Natural killer cell treated with Interleukin-12 subunit alpha and Interleukin-12 subunit beta and Interleukin-15 and Interleukin-18, amount 100 ng/mL, for 72 hours (primary cell): ENCODE measurements around the gene SOX6. TPM values are rescaled to one million over a fixed set of nuclear protein-coding genes. Genes with fewer than 3 reads are reported as not detected.

Source experiments
- ATAC-seq, 2 donors: fragments of 150-1000 bp; cut with Tn5 transposase in 1 of 2; sonication (Bioruptor Pico), chemical (Tn5 transposase) in 1 of 2; 2 replicates each; pipeline ENCODE4 v1.10.0; 2021
- DNase-seq: peaks from one replicate; pipeline ENCODE4 v3.0.0; 2022; ENCODE audit warnings: low spot score
- H3K27ac Mint-ChIP-seq, 2 donors: 1 replicate in 1 of 2; 2 replicates in 1 of 2; pipeline ENCODE4 v1.8.0; 2022; ENCODE audit warnings: mixed read lengths in 2 of 2, mild to moderate bottlenecking in 1 of 2, moderate library complexity in 1 of 2
- H3K27me3 Mint-ChIP-seq, 2 donors: 1 replicate in 1 of 2; 2 replicates in 1 of 2; pipeline ENCODE4 v1.8.0; 2022; ENCODE audit warnings: mixed read lengths in 2 of 2
- H3K36me3 Mint-ChIP-seq: one replicate; pipeline ENCODE4 v1.8.0; 2022; ENCODE audit warnings: mixed read lengths
- H3K4me1 Mint-ChIP-seq, 2 donors: 1 replicate in 1 of 2; 2 replicates in 1 of 2; pipeline ENCODE4 v1.8.0; 2022; ENCODE audit warnings: low read depth in 2 of 2, mixed read lengths in 2 of 2, mild to moderate bottlenecking in 1 of 2
- H3K4me3 Mint-ChIP-seq: one replicate; pipeline ENCODE4 v1.8.0; 2022; ENCODE audit warnings: mixed read lengths
- H3K9me3 Mint-ChIP-seq: 2 replicates; pipeline ENCODE4 v1.8.0; 2022; ENCODE audit warnings: mixed read lengths
- total RNA-seq, 2 donors: library from RNA; stranded (reverse); gene quantifications; one replicate each; pipeline ENCODE4 v1.2.3, GENCODE V29; 2022

Gene SOX6
- total RNA-seq, 2 donors from 2014 or later, result not detected

DNA sequence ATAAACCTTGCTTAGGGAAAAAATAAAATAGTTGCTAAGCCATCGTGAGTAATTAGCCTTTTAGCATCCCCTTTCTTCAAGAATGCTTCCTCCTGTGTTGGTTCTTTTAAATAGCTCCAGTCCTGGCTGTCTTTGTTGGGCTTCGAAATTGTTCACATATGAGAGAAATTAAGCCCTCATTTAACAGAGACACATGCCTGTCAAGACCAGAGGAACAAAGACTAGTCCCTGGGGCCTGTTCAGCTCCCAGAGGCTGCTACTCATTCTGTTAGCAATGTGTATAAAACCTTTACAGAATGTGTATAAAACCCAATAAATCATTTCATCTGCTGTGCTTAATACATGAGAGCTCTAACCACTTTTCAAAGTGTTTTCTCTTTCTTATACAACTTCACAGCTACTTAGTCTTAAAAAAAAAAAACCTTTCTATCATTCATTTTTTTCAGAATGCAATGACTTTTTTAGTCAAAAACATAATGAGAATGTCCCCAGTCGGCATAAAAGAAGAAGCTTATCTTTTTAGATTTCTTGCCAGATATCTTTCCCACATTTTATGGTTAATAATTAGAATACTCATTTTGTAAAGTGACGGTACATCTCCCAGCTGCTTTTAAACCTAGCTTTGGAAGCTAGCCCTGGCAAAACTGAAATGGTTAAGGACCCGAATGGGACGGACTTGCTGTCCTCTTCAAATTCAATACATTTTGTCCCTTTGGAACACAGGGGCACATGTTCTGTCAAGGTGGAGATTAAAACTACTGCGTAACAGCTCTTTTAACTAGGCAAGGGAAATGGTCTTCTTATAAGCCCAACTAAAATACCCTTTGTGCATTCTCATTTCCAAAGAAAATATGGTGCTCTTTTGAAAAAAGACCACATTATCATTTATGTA is 186.1 kb downstream of the SOX6 start:
- no peak overlapping the region for H3K27ac Mint-ChIP-seq
- H3K36me3 Mint-ChIP-seq, result no peaks in the 10 kb centered on the region
- ATAC-seq, result no peak
- H3K9me3 Mint-ChIP-seq, result no peaks in the 10 kb centered on the region
- no peak for DNase-seq
- H3K4me1 Mint-ChIP-seq, result no peaks in the 10 kb centered on the region
- no peak overlapping the region for H3K4me3 Mint-ChIP-seq
- no peaks in the 10 kb centered on the region for H3K27me3 Mint-ChIP-seq

DNA sequence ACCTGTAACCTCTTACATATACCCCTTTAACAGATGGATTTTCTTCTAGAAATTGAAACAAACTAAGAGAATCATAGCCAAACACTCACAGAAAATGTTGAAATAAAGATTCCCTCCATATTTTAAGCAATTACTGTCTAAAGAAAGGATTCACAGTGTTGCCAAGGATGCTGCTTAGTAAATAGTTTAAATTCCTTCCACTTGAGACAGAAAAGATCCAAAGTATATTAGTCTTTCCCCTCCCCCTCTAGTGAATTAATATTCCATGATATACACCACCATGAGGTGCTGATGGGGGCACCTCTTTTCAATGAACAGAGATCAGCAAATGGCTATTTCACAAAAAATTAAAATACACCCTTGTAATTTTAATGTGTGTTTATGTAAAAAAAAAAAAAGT is 186.8 kb downstream of the SOX6 start:
- Mint-ChIP-seq H3K27ac (no peak overlapping the region), H3K9me3 (no peaks in the 10 kb centered on the region), H3K27me3 (no peaks in the 10 kb centered on the region), H3K4me1 (no peaks in the 10 kb centered on the region), H3K4me3 (no peak overlapping the region), H3K36me3 (no peaks in the 10 kb centered on the region)
- ATAC-seq (no peak), DNase-seq (no peak)

DNA sequence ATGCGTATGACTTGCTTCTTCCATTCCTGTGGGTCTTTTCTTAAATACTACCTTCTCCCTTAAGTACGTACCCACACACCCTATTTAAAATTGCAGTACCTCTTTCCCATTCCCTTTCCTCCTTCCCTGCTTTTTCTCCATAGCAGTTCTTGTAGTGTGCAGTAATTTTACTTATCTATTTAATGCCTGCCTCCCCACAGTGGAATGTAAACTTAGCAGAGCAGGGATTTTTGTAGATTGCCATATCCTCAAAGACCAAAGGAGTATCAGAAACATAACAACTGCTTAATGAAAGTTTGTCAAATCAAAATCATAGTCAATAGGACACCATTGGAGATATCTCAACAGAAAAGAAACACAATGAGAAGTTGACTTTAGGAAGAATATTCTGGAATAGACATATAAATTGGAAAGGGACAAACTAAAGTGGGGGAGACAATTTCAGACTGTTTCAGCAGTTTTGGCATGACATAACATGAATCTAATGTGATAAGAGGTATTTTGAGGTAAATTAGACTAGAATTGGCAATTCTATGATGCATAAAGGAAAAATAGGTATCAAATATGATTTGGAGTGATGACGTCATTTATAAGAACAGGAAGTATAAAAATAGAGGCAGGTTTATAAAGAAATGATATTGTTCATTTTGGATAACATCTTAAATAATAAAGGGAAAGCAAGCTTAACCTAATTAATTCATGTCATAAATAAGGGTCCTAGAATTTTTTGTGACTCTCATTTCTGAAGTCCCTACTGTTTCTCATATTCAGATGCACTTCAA is 188.4 kb downstream of the SOX6 start:
- no peak for ATAC-seq
- no peaks in the 10 kb centered on the region for H3K4me1 Mint-ChIP-seq
- no peaks in the 10 kb centered on the region for H3K27me3 Mint-ChIP-seq
- no peak for DNase-seq
- no peak overlapping the region for H3K27ac Mint-ChIP-seq
- H3K4me3 Mint-ChIP-seq, result no peak overlapping the region
- no peaks in the 10 kb centered on the region for H3K36me3 Mint-ChIP-seq
- no peaks in the 10 kb centered on the region for H3K9me3 Mint-ChIP-seq

DNA sequence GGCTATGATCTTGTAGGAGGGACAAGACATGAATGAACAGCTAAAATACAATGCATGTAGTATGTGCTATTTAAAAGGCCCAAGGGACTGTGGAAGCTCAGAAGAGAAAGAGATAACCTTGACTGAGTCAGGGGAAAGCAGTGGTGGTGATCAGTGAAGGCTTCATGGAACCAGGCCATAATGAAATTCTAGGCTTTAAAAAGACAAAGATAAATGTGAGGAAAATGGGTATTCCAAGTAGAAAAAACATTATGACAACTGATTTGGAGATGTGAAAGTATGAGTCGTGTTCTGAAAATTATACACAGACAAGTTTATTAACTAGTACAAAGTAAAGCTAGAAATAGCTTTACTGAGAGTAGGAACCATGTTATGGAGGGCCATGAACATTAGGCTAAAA is 189.8 kb downstream of the SOX6 start:
- H3K4me3 Mint-ChIP-seq, result no peak overlapping the region
- no peak for DNase-seq
- no peaks in the 10 kb centered on the region for H3K27me3 Mint-ChIP-seq
- no peaks in the 10 kb centered on the region for H3K36me3 Mint-ChIP-seq
- no peaks in the 10 kb centered on the region for H3K4me1 Mint-ChIP-seq
- no peaks in the 10 kb centered on the region for H3K9me3 Mint-ChIP-seq
- ATAC-seq, result no peak
- H3K27ac Mint-ChIP-seq, result no peak overlapping the region

GRCh38 chr11:16160146-16160545 is 196.2 kb downstream of the SOX6 start:
- Mint-ChIP-seq H3K27ac (no peak overlapping the region), H3K36me3 (no peaks in the 10 kb centered on the region), H3K4me3 (no peak overlapping the region), H3K9me3 (peaks cover 3% of the 10 kb centered on the region), H3K4me1 (no peaks in the 10 kb centered on the region), H3K27me3 (no peaks in the 10 kb centered on the region)
- no peak for DNase-seq
- no peak for ATAC-seq

DNA sequence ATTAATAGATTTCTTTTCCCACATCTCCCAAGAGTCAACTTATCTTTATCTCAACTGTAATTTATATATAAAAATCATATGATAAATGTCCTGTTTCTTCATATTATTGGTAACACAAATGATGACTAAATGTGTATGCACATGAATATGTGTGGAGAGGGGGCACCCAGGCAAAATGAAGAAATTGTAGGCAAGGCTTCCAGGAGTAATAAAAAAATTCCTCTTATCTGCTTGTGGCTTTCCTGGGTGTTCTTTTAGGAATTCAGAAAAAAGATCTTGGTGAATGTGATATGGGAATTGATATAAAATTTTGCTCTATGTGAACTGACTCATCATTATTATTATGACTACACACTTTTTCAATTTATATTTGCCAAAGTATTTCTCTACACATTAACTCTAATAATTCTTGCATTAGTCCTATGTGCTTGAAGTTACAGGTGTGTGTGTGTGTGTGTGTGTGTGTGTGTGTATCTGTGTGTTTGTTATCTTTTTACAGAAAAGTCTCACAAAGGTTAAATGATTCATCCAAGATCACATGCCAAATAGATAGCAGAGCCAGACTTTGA is 197.8 kb downstream of the SOX6 start:
- H3K4me1 Mint-ChIP-seq, result no peaks in the 10 kb centered on the region
- no peaks in the 10 kb centered on the region for H3K36me3 Mint-ChIP-seq
- H3K4me3 Mint-ChIP-seq, result no peak overlapping the region
- H3K27me3 Mint-ChIP-seq, result no peaks in the 10 kb centered on the region
- H3K27ac Mint-ChIP-seq, result no peak overlapping the region
- DNase-seq (no peak), ATAC-seq (no peak)
- peaks cover 3% of the 10 kb centered on the region for H3K9me3 Mint-ChIP-seq

DNA sequence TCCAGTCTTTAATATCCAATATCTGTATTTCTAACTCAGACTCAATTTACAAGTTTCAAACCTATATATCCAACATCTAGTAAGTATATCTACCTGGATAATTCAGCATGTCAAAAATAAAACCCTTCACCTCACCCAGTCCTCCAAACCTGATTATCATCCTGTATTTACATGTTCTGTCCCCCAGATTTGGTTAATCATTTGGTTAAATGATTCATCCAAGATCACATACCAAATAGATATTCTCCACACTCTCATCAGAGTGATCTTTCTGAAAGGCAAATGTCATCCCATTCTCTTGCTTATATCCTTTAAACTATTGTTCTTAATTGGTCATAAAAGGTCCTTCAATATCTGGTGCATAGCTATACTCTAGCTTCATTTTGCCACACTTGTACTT is 199.0 kb downstream of the SOX6 start:
- Mint-ChIP-seq H3K27me3 (no peaks in the 10 kb centered on the region), H3K4me1 (no peaks in the 10 kb centered on the region), H3K27ac (no peak overlapping the region), H3K9me3 (peaks cover 3% of the 10 kb centered on the region), H3K4me3 (no peak overlapping the region), H3K36me3 (no peaks in the 10 kb centered on the region)
- ATAC-seq, result no peak
- DNase-seq, result no peak

DNA sequence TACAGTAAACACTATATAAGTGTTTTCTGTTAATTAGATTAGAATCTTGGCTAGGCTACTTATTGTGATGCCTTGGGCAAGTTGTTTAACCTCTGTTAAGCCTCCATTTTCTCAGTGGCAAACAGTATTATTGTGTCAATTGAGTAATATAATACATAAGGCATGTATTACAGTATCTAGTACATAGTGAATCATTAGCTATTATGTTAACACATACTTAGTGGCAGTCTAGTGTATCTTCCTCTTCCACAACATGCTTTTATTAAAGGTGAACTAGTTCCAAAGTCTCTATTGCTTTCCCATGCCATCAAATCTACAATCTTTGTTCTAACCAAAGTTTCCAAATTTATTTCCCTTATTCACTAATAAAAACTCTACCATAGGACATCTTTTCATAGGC is 200.9 kb downstream of the SOX6 start:
- H3K4me3 Mint-ChIP-seq, result no peak overlapping the region

GRCh38 chr11:16154715-16155396 is 201.5 kb downstream of the SOX6 start:
- no peak overlapping the region for H3K27ac Mint-ChIP-seq
- ATAC-seq (no peak), DNase-seq (no peak)
- peaks cover 1% of the 10 kb centered on the region for H3K9me3 Mint-ChIP-seq
- no peaks in the 10 kb centered on the region for H3K27me3 Mint-ChIP-seq
- H3K36me3 Mint-ChIP-seq, result no peaks in the 10 kb centered on the region
- no peaks in the 10 kb centered on the region for H3K4me1 Mint-ChIP-seq
- H3K4me3 Mint-ChIP-seq, result no peak overlapping the region

More for the DNA sequence above, 200.9 kb downstream of the SOX6 start:
- ATAC-seq (no peak), DNase-seq (no peak)
- Mint-ChIP-seq H3K27me3 (no peaks in the 10 kb centered on the region), H3K36me3 (no peaks in the 10 kb centered on the region), H3K27ac (no peak overlapping the region), H3K9me3 (peaks cover 3% of the 10 kb centered on the region), H3K4me1 (no peaks in the 10 kb centered on the region)

- Mint-ChIP-seq H3K4me1 (no peaks in the 10 kb centered on the region), H3K36me3 (no peaks in the 10 kb centered on the region), H3K27ac (no peak overlapping the region), H3K27me3 (no peaks in the 10 kb centered on the region), H3K9me3 (no peaks in the 10 kb centered on the region), H3K4me3 (no peak overlapping the region)
- DNase-seq (no peak), ATAC-seq (no peak)
These were observed 202.4 kb downstream of the SOX6 start for GRCh38 chr11:16153951-16154350.

DNA sequence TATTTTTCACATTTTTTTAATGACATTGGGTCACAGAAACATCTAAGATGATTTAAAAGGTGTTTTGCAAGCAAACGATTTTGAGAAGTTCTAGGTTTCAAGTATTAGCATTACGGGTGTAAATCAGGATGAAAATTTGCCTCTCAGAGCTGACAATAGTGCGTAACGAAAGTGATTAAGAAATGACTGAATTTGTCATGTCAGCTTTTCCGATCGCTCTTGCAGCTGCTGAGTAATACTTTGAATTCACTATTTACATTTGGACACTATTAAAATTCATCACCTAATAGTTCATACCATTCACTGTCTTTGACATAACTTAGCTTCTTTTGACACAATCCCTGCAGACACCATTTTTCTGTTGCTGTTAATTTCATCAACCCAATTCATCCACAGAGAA is 205.2 kb downstream of the SOX6 start:
- DNase-seq (no peak), ATAC-seq (no peak)
- Mint-ChIP-seq H3K27ac (no peak overlapping the region), H3K9me3 (no peaks in the 10 kb centered on the region), H3K4me3 (no peak overlapping the region), H3K4me1 (no peaks in the 10 kb centered on the region), H3K36me3 (no peaks in the 10 kb centered on the region), H3K27me3 (no peaks in the 10 kb centered on the region)

- Mint-ChIP-seq H3K36me3 (no peaks in the 10 kb centered on the region), H3K27me3 (no peaks in the 10 kb centered on the region), H3K9me3 (peaks cover under 1% of the 10 kb centered on the region), H3K4me3 (no peak overlapping the region), H3K27ac (no peak overlapping the region), H3K4me1 (no peaks in the 10 kb centered on the region)
- ATAC-seq, result no peak
- DNase-seq, result no peak
These were observed 206.9 kb downstream of the SOX6 start for GRCh38 chr11:16149476-16149875.

GRCh38 chr11:16148301-16148931 is 207.9 kb downstream of the SOX6 start:
- ATAC-seq, result no peak
- no peaks in the 10 kb centered on the region for H3K36me3 Mint-ChIP-seq
- no peak overlapping the region for H3K4me3 Mint-ChIP-seq

More at GRCh38 chr11:16148301-16148931, 207.9 kb downstream of the SOX6 start:
- Mint-ChIP-seq H3K27me3 (no peaks in the 10 kb centered on the region), H3K4me1 (no peaks in the 10 kb centered on the region), H3K9me3 (peaks cover 9% of the 10 kb centered on the region), H3K27ac (no peak overlapping the region)
- DNase-seq, result no peak
